NCI-H226 (cell line): Measurements from ENCODE around the gene HOXC4.
"Not testable (repeated sequence)": the region's sequence is repeated elsewhere in the genome, so short reads cannot be mapped to it uniquely, and the experiment has no call there.

ENCODE experiments used
- DNase-seq: peaks from one replicate; pipeline ENCODE4 v3.0.0-alpha.2; 2015

The HOXC4 gene

GRCh38 chr12:54058128-54058768 lies 4.6 kb downstream of the HOXC4 start:
- no peak for DNase-seq

- no peak for DNase-seq
Measured at GRCh38 chr12:54059668-54060067, 6.0 kb downstream of the HOXC4 start.

- no peak for DNase-seq
Measured at GRCh38 chr12:54060174-54060974, 6.7 kb downstream of the HOXC4 start.

GRCh38 chr12:54060975-54061778 lies 7.5 kb downstream of the HOXC4 start:
- DNase-seq: no peak

GRCh38 chr12:54065677-54066076 lies 12.0 kb downstream of the HOXC4 start:
- no peak for DNase-seq

GRCh38 chr12:54066408-54066807 lies 12.8 kb downstream of the HOXC4 start:
- no peak for DNase-seq

- no peak for DNase-seq
Measured at GRCh38 chr12:54068418-54069070, 14.9 kb downstream of the HOXC4 start.

- DNase-seq: no peak
Measured at GRCh38 chr12:54071942-54072341, 18.3 kb downstream of the HOXC4 start.

GRCh38 chr12:54074308-54074707 lies 20.7 kb downstream of the HOXC4 start:
- no peak for DNase-seq

- DNase-seq: no peak
Measured at GRCh38 chr12:54075409-54075808, 21.8 kb downstream of the HOXC4 start.

GRCh38 chr12:54075974-54076373 lies 22.3 kb downstream of the HOXC4 start:
- no peak for DNase-seq

GRCh38 chr12:54077843-54078242 lies 24.2 kb downstream of the HOXC4 start:
- DNase-seq: not testable (repeated sequence)

GRCh38 chr12:54079115-54079514 lies 25.5 kb downstream of the HOXC4 start:
- DNase-seq: not testable (repeated sequence)

GRCh38 chr12:54080008-54080924 lies 26.6 kb downstream of the HOXC4 start:
- not testable (repeated sequence) for DNase-seq

GRCh38 chr12:54081053-54081514 lies 27.4 kb downstream of the HOXC4 start:
- DNase-seq: not testable (repeated sequence)

GRCh38 chr12:54081581-54082396 lies 28.2 kb downstream of the HOXC4 start:
- DNase-seq: not testable (repeated sequence)

- DNase-seq: peak; percentile 11
Measured at GRCh38 chr12:54082397-54082892, 28.8 kb downstream of the HOXC4 start.

- not testable (repeated sequence) for DNase-seq
Measured at GRCh38 chr12:54088011-54088410, 34.4 kb downstream of the HOXC4 start.

GRCh38 chr12:54089465-54089864 lies 35.8 kb downstream of the HOXC4 start:
- not testable (repeated sequence) for DNase-seq

GRCh38 chr12:54090312-54090711 lies 36.7 kb downstream of the HOXC4 start:
- DNase-seq: not testable (repeated sequence)

- DNase-seq: not testable (repeated sequence)
Measured at GRCh38 chr12:54092943-54093342, 39.3 kb downstream of the HOXC4 start.
